Endothelial cell (in vitro differentiated cells): ENCODE results near the gene SCGB3A1. TPM values are rescaled to one million over a fixed set of nuclear protein-coding genes. Genes with fewer than 3 reads are reported as not detected.

Source experiments
- DNase-seq: peaks from one replicate; pipeline ENCODE4 v3.0.0; 2021; ENCODE audit warnings: low spot score
- H3K27ac Mint-ChIP-seq: one replicate; pipeline ENCODE4 v1.8.0; 2021; ENCODE audit warnings: mixed read lengths, inconsistent platforms; ENCODE audit not compliant: unreplicated experiment
- H3K27me3 Mint-ChIP-seq: one replicate; pipeline ENCODE4 v1.8.0; 2021; ENCODE audit warnings: mild to moderate bottlenecking, moderate library complexity, mixed read lengths, inconsistent platforms; ENCODE audit not compliant: unreplicated experiment
- H3K36me3 Mint-ChIP-seq: one replicate; pipeline ENCODE4 v1.8.0; 2021; ENCODE audit warnings: mild to moderate bottlenecking, low read depth, mixed read lengths, inconsistent platforms; ENCODE audit not compliant: unreplicated experiment
- H3K4me1 Mint-ChIP-seq: one replicate; pipeline ENCODE4 v1.8.0; 2021; ENCODE audit warnings: mild to moderate bottlenecking, mixed read lengths, inconsistent platforms; ENCODE audit not compliant: unreplicated experiment
- H3K4me3 Mint-ChIP-seq: one replicate; pipeline ENCODE4 v1.8.0; 2021; ENCODE audit warnings: mild to moderate bottlenecking, mixed read lengths, inconsistent platforms; ENCODE audit not compliant: unreplicated experiment
- H3K9me3 Mint-ChIP-seq: one replicate; pipeline ENCODE4 v1.8.0; 2021; ENCODE audit warnings: mixed read lengths, inconsistent platforms; ENCODE audit not compliant: unreplicated experiment
- CTCF ChIP-seq: fragments of 200-600 bp; sonication (generic); IDR thresholded peaks from one replicate; pipeline ENCODE4 v1.5.0; 2021; ENCODE audit warnings: antibody characterized with exemption; ENCODE audit not compliant: unreplicated experiment
- total RNA-seq: library from RNA; stranded (reverse); fragmentation: NEBNext Ultra II Directional; extraction: Animal tissue kit (Norgen Biotek cat#: 25700); gene quantifications from one replicate; pipeline ENCODE4 v1.2.1, GENCODE V29; 2021; ENCODE audit not compliant: unreplicated experiment

The SCGB3A1 gene
- total RNA-seq, 1 donor from 2014 or later: 5.4 TPM

- DNase-seq: no peak
- peaks cover 8% of the 10 kb centered on the region for H3K4me1 Mint-ChIP-seq
- H3K36me3 Mint-ChIP-seq: peaks cover 11% of the 10 kb centered on the region
- H3K27ac Mint-ChIP-seq: peak overlapping the region; percentile 25
- no peak overlapping the region for H3K4me3 Mint-ChIP-seq
- TF ChIP-seq CTCF: no peak
- H3K27me3 Mint-ChIP-seq: peaks cover 16% of the 10 kb centered on the region
- H3K9me3 Mint-ChIP-seq: no peaks in the 10 kb centered on the region
Observed at GRCh38 chr5:180596115-180596667, 4.9 kb upstream of the SCGB3A1 start.

GRCh38 chr5:180595381-180596114, 4.2 kb upstream of the SCGB3A1 start:
- no peak for TF ChIP-seq CTCF
- Mint-ChIP-seq H3K27me3 (peaks cover 16% of the 10 kb centered on the region), H3K27ac (peak overlapping the region; percentile 25), H3K9me3 (no peaks in the 10 kb centered on the region), H3K4me3 (no peak overlapping the region), H3K36me3 (peaks cover 11% of the 10 kb centered on the region), H3K4me1 (peaks cover 8% of the 10 kb centered on the region)
- no peak for DNase-seq

GRCh38 chr5:180595046-180595379, 3.7 kb upstream of the SCGB3A1 start:
- peak overlapping the region; percentile 6 for H3K27ac Mint-ChIP-seq
- H3K4me3 Mint-ChIP-seq: no peak overlapping the region
- no peak for DNase-seq
- peaks cover 11% of the 10 kb centered on the region for H3K36me3 Mint-ChIP-seq
- TF ChIP-seq CTCF: no peak
- H3K9me3 Mint-ChIP-seq: no peaks in the 10 kb centered on the region
- peaks cover 6% of the 10 kb centered on the region for H3K4me1 Mint-ChIP-seq
- H3K27me3 Mint-ChIP-seq: peaks cover 16% of the 10 kb centered on the region

- DNase-seq: no peak
- TF ChIP-seq CTCF: no peak
- peaks cover 15% of the 10 kb centered on the region for H3K36me3 Mint-ChIP-seq
- no peak overlapping the region for H3K4me3 Mint-ChIP-seq
- H3K4me1 Mint-ChIP-seq: peaks cover 10% of the 10 kb centered on the region
- H3K27me3 Mint-ChIP-seq: peaks cover 20% of the 10 kb centered on the region
- H3K9me3 Mint-ChIP-seq: no peaks in the 10 kb centered on the region
- no peak overlapping the region for H3K27ac Mint-ChIP-seq
Observed at GRCh38 chr5:180594311-180595045, 3.2 kb upstream of the SCGB3A1 start.
